ENCODE measurements around the gene PLPP7. TPM values are rescaled to one million over a fixed set of nuclear protein-coding genes. Genes with fewer than 3 reads are reported as not detected.

PLPP7 gene
- total RNA-seq, 1 donor from 2014 or later = 3.6 TPM

Other genes starting within 250 kb of the PLPP7 start
- 64.6 and 72.3 TPM in 2 replicates for gene AIF1L, start 193.2 kb upstream of the PLPP7 start, total RNA-seq
- gene NUP214, start 164.1 kb upstream of the PLPP7 start, total RNA-seq = 12.2 and 16.3 TPM in 2 replicates
- 3.7 and 4.9 TPM in 2 replicates for gene FAM78A, start 13.2 kb upstream of the PLPP7 start, total RNA-seq
- 47.2 and 61.3 TPM in 2 replicates for gene PRRC2B, start 104.4 kb downstream of the PLPP7 start, total RNA-seq
- gene POMT1, start 213.2 kb downstream of the PLPP7 start, total RNA-seq = 28.5 and 31.4 TPM in 2 replicates
- 21.9 and 28.3 TPM in 2 replicates for gene UCK1, start 241.5 kb downstream of the PLPP7 start, total RNA-seq